DOHH2 (cell line): ENCODE measurements around the gene INCENP.

Experiments
- H3F3A ChIP-seq: fragments of 200-600 bp; sonication (generic), shearing (Covaris generic); 2 replicates; pipeline ENCODE4 v1.6.0; 2016; ENCODE audit warnings: antibody characterized with exemption, mild to moderate bottlenecking; ENCODE audit not compliant: control insufficient read depth, insufficient read depth
- H3K27ac ChIP-seq: fragments of 200-600 bp; sonication (generic); 2 replicates; pipeline ENCODE4 v1.5.1; 2014; ENCODE audit warnings: low read depth, mild to moderate bottlenecking, low read length, moderate library complexity
- H3K27me3 ChIP-seq: fragments of 200-600 bp; sonication (generic); 2 replicates; pipeline ENCODE4 v1.6.1; 2014; ENCODE audit warnings: mild to moderate bottlenecking, low read length, mixed read lengths; ENCODE audit not compliant: control insufficient read depth
- H3K36me3 ChIP-seq: fragments of 200-600 bp; sonication (generic); 2 replicates; pipeline ENCODE4 v1.6.1; 2014; ENCODE audit warnings: mild to moderate bottlenecking, low read length, moderate library complexity, mixed read lengths; ENCODE audit not compliant: control insufficient read depth
- H3K4me1 ChIP-seq: fragments of 200-600 bp; sonication (generic); 2 replicates; pipeline ENCODE4 v1.6.1; 2014; ENCODE audit warnings: mild to moderate bottlenecking, low read length, mixed read lengths; ENCODE audit not compliant: control insufficient read depth
- H3K4me2 ChIP-seq: fragments of 200-600 bp; sonication (generic); 2 replicates; pipeline ENCODE4 v1.6.0; 2014; ENCODE audit warnings: mild to moderate bottlenecking, low read length, moderate library complexity
- H3K4me3 ChIP-seq: fragments of 200-600 bp; sonication (generic); 2 replicates; pipeline ENCODE4 v1.5.1; 2014; ENCODE audit warnings: mild to moderate bottlenecking, low read length, mixed read lengths
- H3K79me2 ChIP-seq: fragments of 200-600 bp; sonication (generic); 2 replicates; pipeline ENCODE4 v1.6.1; 2014; ENCODE audit warnings: mild to moderate bottlenecking, low read length, mixed read lengths; ENCODE audit not compliant: control insufficient read depth
- H3K9me2 ChIP-seq: fragments of 200-600 bp; sonication (generic); replicated peaks from 2 replicates; pipeline ENCODE4 v1.6.1; 2014; ENCODE audit warnings: mild to moderate bottlenecking, low read length, mixed read lengths; ENCODE audit not compliant: control insufficient read depth
- H3K9me3 ChIP-seq: fragments of 200-600 bp; sonication (generic); 2 replicates; pipeline ENCODE4 v1.6.1; 2014; ENCODE audit warnings: antibody characterized with exemption, low read length, mixed read lengths; ENCODE audit not compliant: control insufficient read depth, insufficient read depth
- H4K20me1 ChIP-seq: fragments of 200-600 bp; sonication (generic); 2 replicates; pipeline ENCODE4 v1.6.0; 2014; ENCODE audit warnings: low read depth, mild to moderate bottlenecking, antibody characterized with exemption, low read length, moderate library complexity; ENCODE audit not compliant: control insufficient read depth, insufficient read depth
- CTCF ChIP-seq: fragments of 200-600 bp; sonication (generic); IDR thresholded peaks from one replicate; pipeline ENCODE4 v1.5.1; 2014; ENCODE audit warnings: antibody characterized with exemption, mild to moderate bottlenecking, low read depth, low read length; ENCODE audit not compliant: poor library complexity, severe bottlenecking
- EZH2phosphoT487 ChIP-seq: fragments of 200-600 bp; sonication (generic); IDR thresholded peaks from 2 replicates; pipeline ENCODE4 v1.6.1; 2017; ENCODE audit warnings: borderline replicate concordance, mild to moderate bottlenecking, antibody characterized with exemption, low read length, moderate library complexity, mixed read lengths

Gene INCENP

GRCh38 chr11:62139526-62140303 lies 15.9 kb downstream of the INCENP start:
- Histone ChIP-seq H3K4me2 (no peak overlapping the region), H3K27me3 (no peaks in the 10 kb centered on the region), H4K20me1 (no peaks in the 10 kb centered on the region), H3K9me3 (no peaks in the 10 kb centered on the region), H3K9me2 (no peaks in the 10 kb centered on the region), H3K4me3 (no peak overlapping the region), H3K4me1 (no peaks in the 10 kb centered on the region), H3K27ac (no peak overlapping the region), H3F3A (no peaks in the 10 kb centered on the region), H3K36me3 (peaks cover 92% of the 10 kb centered on the region), H3K79me2 (peaks cover 33% of the 10 kb centered on the region)
- TF ChIP-seq CTCF (no peak), EZH2phosphoT487 (no peak)

DNA sequence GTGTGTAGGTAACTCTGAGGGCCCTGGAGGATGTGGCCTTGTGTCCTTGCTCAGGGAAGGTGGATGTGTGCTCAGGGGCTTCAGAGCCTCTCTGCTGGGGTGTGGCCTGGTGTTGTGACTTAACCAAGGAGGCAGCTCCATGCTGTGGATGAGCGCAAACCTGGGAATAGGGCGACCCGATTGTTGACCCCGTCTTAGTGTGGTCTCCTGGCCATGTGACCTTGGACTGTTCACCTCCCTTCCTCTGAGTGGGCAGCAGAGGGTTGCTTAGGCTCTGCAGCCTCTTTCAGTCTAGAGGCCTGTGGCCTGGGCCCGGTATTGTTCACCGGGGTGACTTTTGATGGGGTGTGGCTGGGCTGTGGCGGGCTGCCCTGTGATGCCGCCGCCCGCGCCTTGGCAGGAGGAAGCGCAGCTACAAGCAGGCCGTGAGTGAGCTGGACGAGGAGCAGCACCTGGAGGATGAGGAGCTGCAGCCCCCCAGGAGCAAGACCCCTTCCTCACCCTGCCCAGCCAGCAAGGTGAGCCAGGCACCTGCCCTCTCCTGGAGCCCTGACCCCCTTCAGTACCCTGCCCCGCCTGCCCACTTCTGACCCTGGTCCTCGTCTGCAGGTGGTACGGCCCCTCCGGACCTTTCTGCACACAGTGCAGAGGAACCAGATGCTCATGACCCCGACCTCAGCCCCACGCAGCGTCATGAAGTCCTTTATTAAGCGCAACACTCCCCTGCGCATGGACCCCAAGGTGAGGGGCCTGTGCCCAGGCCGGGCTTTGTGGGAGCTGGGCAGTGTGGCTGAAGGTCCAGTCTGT lies 16.7 kb downstream of the INCENP start:
- Histone ChIP-seq H3K36me3 (peaks cover 93% of the 10 kb centered on the region), H3K4me2 (no peak overlapping the region), H3K4me3 (no peak overlapping the region), H3K79me2 (peaks cover 25% of the 10 kb centered on the region), H3K27ac (no peak overlapping the region), H3F3A (no peaks in the 10 kb centered on the region), H3K27me3 (no peaks in the 10 kb centered on the region), H4K20me1 (no peaks in the 10 kb centered on the region; the same call in 1 of the 2 replicates), H3K4me1 (no peaks in the 10 kb centered on the region), H3K9me3 (no peaks in the 10 kb centered on the region), H3K9me2 (no peaks in the 10 kb centered on the region)
- TF ChIP-seq CTCF (no peak), EZH2phosphoT487 (no peak)

DNA sequence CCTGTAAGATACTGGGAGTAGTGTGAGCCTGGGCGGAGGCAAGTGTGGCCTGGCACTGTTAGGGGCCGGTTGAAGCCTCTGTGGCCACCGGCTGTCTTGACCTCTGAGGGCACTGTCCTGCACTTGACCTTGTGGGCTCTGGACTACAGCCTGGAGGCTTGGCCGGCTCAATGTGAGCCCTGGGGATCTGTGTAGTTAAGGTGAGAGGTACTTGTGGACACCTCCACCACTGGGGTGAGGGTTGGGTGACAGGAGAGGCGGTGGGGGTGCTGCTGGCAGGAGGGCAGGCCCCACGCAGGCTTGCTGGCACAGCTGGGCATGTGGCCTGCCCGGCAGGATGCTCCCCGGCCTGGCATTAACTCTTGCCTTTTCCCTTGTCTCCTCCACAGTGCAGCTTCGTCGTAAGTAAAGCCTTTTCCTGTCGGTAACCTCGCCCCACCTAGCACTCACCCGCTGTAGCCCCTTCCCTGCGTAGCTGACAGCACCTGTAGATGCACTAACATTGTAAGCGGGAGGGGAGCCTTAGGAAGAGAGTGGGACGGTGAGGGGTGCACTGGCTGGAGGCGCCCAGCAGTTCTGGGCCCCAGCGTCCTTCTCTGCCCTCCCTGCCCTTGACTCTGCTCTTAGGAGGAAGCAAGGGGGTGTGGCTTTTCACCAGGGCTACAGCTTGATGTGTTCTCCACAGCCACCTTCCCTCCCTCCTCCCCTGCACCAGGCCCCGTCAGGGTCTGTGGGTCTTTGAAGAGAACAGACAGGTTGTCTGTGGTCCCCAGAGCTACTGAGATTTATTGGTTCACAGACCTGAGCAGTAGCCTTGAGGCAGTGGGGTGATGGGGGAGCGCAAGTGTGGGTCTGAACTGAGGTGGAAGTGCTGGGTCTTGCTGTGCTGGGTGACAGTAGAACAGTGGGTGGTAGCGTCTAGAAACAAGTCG lies 17.6 kb downstream of the INCENP start:
- Histone ChIP-seq H4K20me1 (no peaks in the 10 kb centered on the region; the same call in 1 of the 2 replicates), H3K36me3 (peaks cover 97% of the 10 kb centered on the region)
- TF ChIP-seq CTCF, result no peak
- TF ChIP-seq EZH2phosphoT487, result no peak

More for the DNA sequence above, 17.6 kb downstream of the INCENP start:
- Histone ChIP-seq H3K9me2 (no peaks in the 10 kb centered on the region), H3K4me3 (no peak overlapping the region), H3K4me1 (no peaks in the 10 kb centered on the region), H3K79me2 (peaks cover 16% of the 10 kb centered on the region), H3K27ac (no peak overlapping the region), H3K9me3 (no peaks in the 10 kb centered on the region), H3F3A (no peaks in the 10 kb centered on the region), H3K4me2 (no peak overlapping the region), H3K27me3 (no peaks in the 10 kb centered on the region)
